ENCODE data around the gene SNRNP40.
A peak's percentile ranks its signal among the peaks of the same experiment; 100 is the strongest.
"Not testable (repeated sequence)": the region's sequence is repeated elsewhere in the genome, so short reads cannot be mapped to it uniquely, and the experiment has no call there.

The SNRNP40 gene

GRCh38 chr1:31299365-31299764, 2.8 kb upstream of the SNRNP40 start:
- peaks cover 1% of the 10 kb centered on the region; the same call in 1 of the 2 replicates for H3K36me3 ChIP-seq (ENCODE audit: control insufficient read depth, insufficient read depth, low read length)
- TF ChIP-seq CTCF (IDR thresholded peaks at IDR 0.05; ENCODE audit: insufficient read depth, low read length, poor library complexity, severe bottlenecking): no peak
- no peak overlapping the region for H3K4me3 ChIP-seq (replicated peaks; ENCODE audit: low read depth, low read length)
- no peak for DNase-seq (ENCODE audit: extremely low read depth, insufficient read length)
- H3K27me3 ChIP-seq (replicated peaks; ENCODE audit: control insufficient read depth, insufficient read depth, low read length): no peaks in the 10 kb centered on the region

GRCh38 chr1:31297277-31298247, 974 bp upstream of the SNRNP40 start:
- Histone ChIP-seq H3K27me3 (replicated peaks; ENCODE audit: control insufficient read depth, insufficient read depth, low read length) (no peaks in the 10 kb centered on the region), H3K36me3 (ENCODE audit: control insufficient read depth, insufficient read depth, low read length) (peaks cover 7% of the 10 kb centered on the region), H3K4me3 (replicated peaks; ENCODE audit: low read depth, low read length) (peak overlapping the region; percentile 83)
- TF ChIP-seq CTCF (IDR thresholded peaks at IDR 0.05; ENCODE audit: insufficient read depth, low read length, poor library complexity, severe bottlenecking): no peak
- no peak for DNase-seq (ENCODE audit: extremely low read depth, insufficient read length)

GRCh38 chr1:31295874-31296485, 608 bp downstream of the SNRNP40 start:
- no peaks in the 10 kb centered on the region for H3K27me3 ChIP-seq (replicated peaks; ENCODE audit: control insufficient read depth, insufficient read depth, low read length)
- DNase-seq (ENCODE audit: extremely low read depth, insufficient read length): no peak
- TF ChIP-seq CTCF (IDR thresholded peaks at IDR 0.05; ENCODE audit: insufficient read depth, low read length, poor library complexity, severe bottlenecking): no peak
- peak overlapping the region; percentile 83 for H3K4me3 ChIP-seq (replicated peaks; ENCODE audit: low read depth, low read length)
- H3K36me3 ChIP-seq (ENCODE audit: control insufficient read depth, insufficient read depth, low read length): peaks cover 9% of the 10 kb centered on the region

- Histone ChIP-seq H3K4me3 (replicated peaks; ENCODE audit: low read depth, low read length) (no peak overlapping the region), H3K27me3 (replicated peaks; ENCODE audit: control insufficient read depth, insufficient read depth, low read length) (no peaks in the 10 kb centered on the region), H3K36me3 (ENCODE audit: control insufficient read depth, insufficient read depth, low read length) (peaks cover 18% of the 10 kb centered on the region)
- no peak for TF ChIP-seq CTCF (IDR thresholded peaks at IDR 0.05; ENCODE audit: insufficient read depth, low read length, poor library complexity, severe bottlenecking)
- DNase-seq (ENCODE audit: extremely low read depth, insufficient read length): no peak
Measured at GRCh38 chr1:31289021-31289420, 7.6 kb downstream of the SNRNP40 start.

GRCh38 chr1:31287791-31288190, 8.8 kb downstream of the SNRNP40 start:
- DNase-seq (ENCODE audit: extremely low read depth, insufficient read length); H3K27me3 ChIP-seq (replicated peaks; ENCODE audit: control insufficient read depth, insufficient read depth, low read length); H3K4me3 ChIP-seq (replicated peaks; ENCODE audit: low read depth, low read length): not testable (repeated sequence)
- peaks cover 15% of the 10 kb centered on the region for H3K36me3 ChIP-seq (ENCODE audit: control insufficient read depth, insufficient read depth, low read length)

GRCh38 chr1:31282426-31282825, 14.2 kb downstream of the SNRNP40 start:
- DNase-seq (ENCODE audit: extremely low read depth, insufficient read length); H3K27me3 ChIP-seq (replicated peaks; ENCODE audit: control insufficient read depth, insufficient read depth, low read length); H3K4me3 ChIP-seq (replicated peaks; ENCODE audit: low read depth, low read length): not testable (repeated sequence)
- peaks cover 10% of the 10 kb centered on the region for H3K36me3 ChIP-seq (ENCODE audit: control insufficient read depth, insufficient read depth, low read length)
